Gastroesophageal sphincter (tissue), 4 donors: Measurements from ENCODE around the gene DCTN1. TPM values are rescaled to one million over a fixed set of nuclear protein-coding genes. Genes with fewer than 3 reads are reported as not detected.

Experiments used
- ATAC-seq: fragments of 150-250 bp; one replicate; pipeline ENCODE4 v1.9.1; 2016; ENCODE audit warnings: mild to moderate bottlenecking, moderate library complexity
- H3K27ac ChIP-seq, 4 donors: fragments of 200-600 bp; sonication (generic) in 3 of 4; 1 replicate in 3 of 4; 2 replicates in 1 of 4; pipeline ENCODE4 v1.5.1; 2016 to 2019
- H3K27me3 ChIP-seq: fragments of 200-600 bp; sonication (generic); one replicate; pipeline ENCODE4 v1.5.1; 2019
- H3K36me3 ChIP-seq, 2 donors: fragments of 200-600 bp; sonication (generic); one replicate each; pipeline ENCODE4 v1.5.1; 2019; ENCODE audit warnings: control low read depth in 1 of 2
- H3K4me1 ChIP-seq, 3 donors: fragments of 200-600 bp; sonication (generic); 1 replicate in 2 of 3; 2 replicates in 1 of 3; pipeline ENCODE4 v1.5.1; 2016 to 2019; ENCODE audit warnings: control low read depth in 2 of 3
- H3K4me3 ChIP-seq, 2 donors: fragments of 200-600 bp; sonication (generic); one replicate each; pipeline ENCODE4 v1.5.1; 2019; ENCODE audit warnings: mild to moderate bottlenecking in 1 of 2, moderate library complexity in 1 of 2
- H3K9me3 ChIP-seq, 3 donors: fragments of 200-600 bp; sonication (generic); one replicate each; pipeline ENCODE4 v1.5.1; 2017 to 2019; ENCODE audit warnings: control low read depth in 2 of 3
- EP300 ChIP-seq: sonication (generic); formaldehyde crosslinking; IDR thresholded peaks from one replicate; pipeline ENCODE4 v1.6.1; 2017; ENCODE audit warnings: antibody characterized with exemption, mild to moderate bottlenecking
- POLR2A ChIP-seq, 2 donors: fragments of 450-650 bp; IDR thresholded peaks; one replicate each; pipeline ENCODE4 v1.6.1; 2017; ENCODE audit warnings: antibody characterized with exemption in 2 of 2, mild to moderate bottlenecking in 2 of 2, moderate library complexity in 1 of 2
- POLR2AphosphoS5 ChIP-seq: sonication (generic); formaldehyde crosslinking; IDR thresholded peaks from one replicate; pipeline ENCODE4 v1.6.1; 2017; ENCODE audit warnings: antibody characterized with exemption
- WGBS, 2 donors: methylation state at CpG; one replicate each; pipeline ENCODE4 v1.1.5; 2018; ENCODE audit warnings: low coverage in 1 of 2; 5-methylcytosine and 5-hydroxymethylcytosine counted together
- total RNA-seq, 4 donors: library from RNA; depleted of rRNA; stranded (reverse); fragments of >200 nt; gene quantifications; one replicate each; pipeline ENCODE4 v1.1.0, GENCODE V29; 2016
- TF ChIP-seq, protein P1 (sequence below), 4 experiments: fragments of 200-600 bp in 2 of 4; fragments of 450-650 bp in 2 of 4; sonication (generic) in 1 of 4; IDR thresholded peaks; one replicate each; pipeline ENCODE4 v1.5.1; 2017 to 2019; ENCODE audit warnings: antibody characterized with exemption in 4 of 4, mild to moderate bottlenecking in 2 of 4, moderate library complexity in 2 of 4

The DCTN1 gene
- total RNA-seq, 4 donors from 2014 or later, result 132 to 197 (median 170) TPM

DNA sequence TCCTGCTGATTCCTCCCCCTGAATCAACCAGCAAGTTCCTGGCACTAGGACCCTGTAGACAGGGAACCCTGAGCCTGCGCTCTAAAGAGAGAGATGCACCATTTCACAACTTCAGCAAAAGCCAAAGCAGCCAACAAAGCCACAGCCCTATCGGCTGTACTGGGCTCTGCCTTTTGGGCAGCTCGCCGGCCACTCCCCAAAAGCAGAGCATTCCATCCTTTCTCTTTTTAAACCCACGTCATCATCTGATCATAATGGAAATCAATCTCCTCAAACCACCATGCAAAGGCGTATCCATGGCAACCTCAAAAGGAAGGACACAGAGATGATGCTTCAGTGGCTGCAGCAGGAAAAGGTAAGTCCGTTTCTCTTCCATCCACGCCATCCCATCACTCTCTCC, 5.3 kb upstream of the DCTN1 start:
- H3K4me3 ChIP-seq, result no peak overlapping the region
- ATAC-seq, result peak; percentile 65
- no peaks in the 10 kb centered on the region for H3K27me3 ChIP-seq
- H3K36me3 ChIP-seq, result peaks cover 0 to 9% of the 10 kb centered on the region in 2 donors
- H3K4me1 ChIP-seq, result peaks cover 0 to 99% (median 32%) of the 10 kb centered on the region in 3 donors
- 82% methylated on average over 5 of the region's 8 CpGs; no CpG with 5 or more reads in 1 of the 2 donors for WGBS, 2 donors
- H3K27ac ChIP-seq, result peak overlapping the region in 3 of 4 donors; percentile 5 to 66 (median 11)
- H3K9me3 ChIP-seq, result no peaks in the 10 kb centered on the region
- no peak for TF ChIP-seq POLR2AphosphoS5
- no peak for TF ChIP-seq POLR2A (IDR thresholded peaks at IDR 0.05)

DNA sequence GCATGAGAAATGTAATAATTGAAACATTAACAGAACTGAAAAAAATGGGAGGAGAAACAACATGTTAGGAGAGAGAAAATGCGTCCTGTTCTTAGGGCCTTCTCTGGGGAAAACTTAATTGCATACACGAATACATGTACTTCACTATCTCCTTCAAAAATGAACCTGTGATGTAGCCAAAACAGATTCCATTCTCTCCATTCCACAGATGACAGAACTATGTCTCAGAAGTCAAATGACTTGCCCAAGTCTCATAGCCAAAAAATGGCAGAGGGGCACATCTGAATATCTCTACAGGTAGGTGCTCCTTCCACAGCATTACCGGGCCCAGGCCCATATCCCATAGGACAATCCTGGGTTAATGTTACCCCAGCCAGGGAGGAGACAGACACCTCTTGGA, 3.9 kb upstream of the DCTN1 start:
- H3K4me1 ChIP-seq, result peaks cover 0 to 99% (median 30%) of the 10 kb centered on the region in 3 donors
- 11 to 49% methylated on average over 2 to 3 of the region's 3 CpGs for WGBS, 2 donors
- no peak for ATAC-seq

DNA sequence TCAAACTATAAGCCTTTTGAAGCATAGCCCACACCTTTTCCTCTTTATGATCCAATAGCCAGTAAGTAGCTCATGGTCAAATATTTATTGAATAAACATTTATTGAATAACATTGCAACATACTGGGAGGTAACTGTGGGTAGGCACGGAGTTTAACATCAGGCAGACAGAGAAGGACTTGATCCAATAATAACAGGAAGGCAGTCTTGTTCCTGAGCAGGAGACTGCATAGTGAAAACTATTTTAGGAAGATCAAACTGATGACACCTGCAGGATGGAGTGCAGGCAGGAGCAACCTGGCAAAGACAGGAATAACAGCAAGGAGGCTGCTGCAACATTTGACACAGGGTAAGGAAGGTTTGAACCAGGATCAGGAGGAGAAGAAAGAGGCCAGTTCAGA, 3.1 kb upstream of the DCTN1 start:
- Histone ChIP-seq H3K36me3 (peaks cover 0 to 10% of the 10 kb centered on the region in 2 donors), H3K4me1 (peaks cover 0 to 97% (median 26%) of the 10 kb centered on the region in 3 donors), H3K4me3 (no peak overlapping the region), H3K27ac (peak overlapping the region; percentile 52 to 69 (median 67)), H3K9me3 (no peaks in the 10 kb centered on the region), H3K27me3 (no peaks in the 10 kb centered on the region)
- TF ChIP-seq EP300, result no peak
- TF ChIP-seq POLR2A (IDR thresholded peaks at IDR 0.05), result no peak
- TF ChIP-seq POLR2AphosphoS5, result peak; percentile 65
- WGBS, 2 donors, result 0 to 7% methylated on average over 1 of the region's 1 CpG
- ATAC-seq, result peak; percentile 69

More for the DNA sequence above, 3.9 kb upstream of the DCTN1 start:
- Histone ChIP-seq H3K27me3 (no peaks in the 10 kb centered on the region), H3K36me3 (peaks cover 0 to 9% of the 10 kb centered on the region in 2 donors), H3K27ac (peak overlapping the region in 3 of 4 donors; percentile 66 to 69 (median 68)), H3K4me3 (no peak overlapping the region), H3K9me3 (no peaks in the 10 kb centered on the region)
- no peak for TF ChIP-seq POLR2AphosphoS5
- TF ChIP-seq, protein P1, sequence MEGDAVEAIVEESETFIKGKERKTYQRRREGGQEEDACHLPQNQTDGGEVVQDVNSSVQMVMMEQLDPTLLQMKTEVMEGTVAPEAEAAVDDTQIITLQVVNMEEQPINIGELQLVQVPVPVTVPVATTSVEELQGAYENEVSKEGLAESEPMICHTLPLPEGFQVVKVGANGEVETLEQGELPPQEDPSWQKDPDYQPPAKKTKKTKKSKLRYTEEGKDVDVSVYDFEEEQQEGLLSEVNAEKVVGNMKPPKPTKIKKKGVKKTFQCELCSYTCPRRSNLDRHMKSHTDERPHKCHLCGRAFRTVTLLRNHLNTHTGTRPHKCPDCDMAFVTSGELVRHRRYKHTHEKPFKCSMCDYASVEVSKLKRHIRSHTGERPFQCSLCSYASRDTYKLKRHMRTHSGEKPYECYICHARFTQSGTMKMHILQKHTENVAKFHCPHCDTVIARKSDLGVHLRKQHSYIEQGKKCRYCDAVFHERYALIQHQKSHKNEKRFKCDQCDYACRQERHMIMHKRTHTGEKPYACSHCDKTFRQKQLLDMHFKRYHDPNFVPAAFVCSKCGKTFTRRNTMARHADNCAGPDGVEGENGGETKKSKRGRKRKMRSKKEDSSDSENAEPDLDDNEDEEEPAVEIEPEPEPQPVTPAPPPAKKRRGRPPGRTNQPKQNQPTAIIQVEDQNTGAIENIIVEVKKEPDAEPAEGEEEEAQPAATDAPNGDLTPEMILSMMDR (IDR thresholded peaks at IDR 0.05), result no peak
- no peak for TF ChIP-seq POLR2A (IDR thresholded peaks at IDR 0.05)

DNA sequence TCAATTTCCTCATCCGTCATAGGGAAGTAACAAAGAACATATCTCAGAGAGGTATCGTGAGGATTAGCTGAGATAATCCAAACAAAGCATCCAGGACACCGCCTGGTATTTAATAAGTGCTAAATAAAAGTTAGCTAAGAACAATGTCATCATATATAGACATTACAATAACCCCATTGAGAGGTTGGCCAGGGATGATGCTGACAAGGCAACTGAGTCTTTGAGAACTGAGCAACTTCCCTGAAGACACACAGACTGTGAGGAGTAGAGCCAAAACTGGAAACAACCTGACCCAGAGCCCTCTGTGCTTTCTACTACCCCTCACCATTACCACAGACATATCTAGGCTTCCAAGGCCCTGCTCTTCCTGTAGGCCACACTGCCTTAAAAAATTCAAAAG, 1.6 kb upstream of the DCTN1 start:
- no peaks in the 10 kb centered on the region for H3K9me3 ChIP-seq
- H3K36me3 ChIP-seq, result peaks cover 0 to 25% of the 10 kb centered on the region in 2 donors
- WGBS, 2 donors, result 6 to 86% methylated on average over 2 to 3 of the region's 3 CpGs
- no peaks in the 10 kb centered on the region for H3K27me3 ChIP-seq
- ATAC-seq, result no peak
- no peak overlapping the region for H3K4me3 ChIP-seq
- TF ChIP-seq POLR2A (IDR thresholded peaks at IDR 0.05) (no peak), EP300 (no peak), POLR2AphosphoS5 (no peak)
- TF ChIP-seq, protein P1 (IDR thresholded peaks at IDR 0.05), result no peak
- H3K27ac ChIP-seq, result peak overlapping the region in 1 of 4 donors; percentile 16
- H3K4me1 ChIP-seq, result peaks cover 0 to 84% (median 26%) of the 10 kb centered on the region in 3 donors

DNA sequence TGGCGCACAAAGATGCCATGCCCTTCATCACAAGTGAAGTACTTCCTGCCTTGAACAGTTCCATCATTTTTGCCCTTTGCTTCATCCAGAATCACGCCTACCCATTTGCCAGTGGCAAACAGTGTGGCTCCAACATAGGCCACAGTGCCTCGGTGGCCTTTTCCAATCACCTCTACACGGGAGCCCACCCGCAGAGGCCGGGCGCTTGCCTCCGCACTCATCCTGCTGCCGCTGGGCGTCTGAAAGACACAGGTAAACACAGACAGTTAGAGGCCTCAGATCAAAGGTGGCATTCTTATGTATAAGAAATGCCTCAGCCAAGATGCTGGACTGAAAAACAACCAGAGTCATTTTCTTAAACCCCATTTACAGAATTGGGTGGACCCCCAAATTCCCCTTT, 2.1 kb downstream of the DCTN1 start:
- Histone ChIP-seq H3K27me3 (no peaks in the 10 kb centered on the region), H3K4me1 (peaks cover 0 to 77% (median 29%) of the 10 kb centered on the region in 3 donors), H3K36me3 (peaks cover 0 to 28% of the 10 kb centered on the region in 2 donors), H3K27ac (no peak overlapping the region), H3K9me3 (no peaks in the 10 kb centered on the region), H3K4me3 (no peak overlapping the region)
- ATAC-seq, result no peak
- TF ChIP-seq POLR2AphosphoS5, result no peak
- no peak for TF ChIP-seq EP300
- TF ChIP-seq POLR2A (IDR thresholded peaks at IDR 0.05), result no peak
- TF ChIP-seq, protein P1 (IDR thresholded peaks at IDR 0.05), result no peak
- 94 to 96% methylated on average over 6 to 8 of the region's 10 CpGs for WGBS, 2 donors

DNA sequence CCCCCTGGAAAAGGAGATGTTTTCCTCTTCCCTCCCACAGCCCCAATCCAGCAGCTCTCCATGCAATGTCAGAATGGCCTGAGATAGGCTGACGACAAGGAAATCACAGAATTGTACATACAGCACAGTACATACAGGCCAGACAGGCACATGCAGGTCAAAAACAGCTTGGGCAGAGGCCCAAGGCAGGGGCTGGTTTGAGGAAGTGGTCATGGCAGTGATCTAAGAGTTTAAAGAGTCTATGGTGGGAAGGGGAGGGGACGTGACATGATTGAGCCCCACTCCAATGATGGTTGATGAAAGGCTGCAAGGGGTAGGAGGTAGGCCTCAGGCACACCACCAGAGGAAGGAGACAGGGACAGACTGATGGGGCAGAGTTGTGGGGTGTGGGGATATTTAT, 4.3 kb downstream of the DCTN1 start:
- Histone ChIP-seq H3K9me3 (no peaks in the 10 kb centered on the region), H3K4me1 (peaks cover 0 to 67% (median 29%) of the 10 kb centered on the region in 3 donors), H3K27me3 (no peaks in the 10 kb centered on the region), H3K27ac (no peak overlapping the region), H3K36me3 (peaks cover 0 to 40% of the 10 kb centered on the region in 2 donors), H3K4me3 (no peak overlapping the region)
- TF ChIP-seq EP300 (no peak), POLR2AphosphoS5 (no peak), POLR2A (IDR thresholded peaks at IDR 0.05) (no peak)
- TF ChIP-seq, protein P1 (IDR thresholded peaks at IDR 0.05), result no peak
- WGBS, 2 donors, result 67 to 100% methylated on average over 1 of the region's 2 CpGs
- ATAC-seq, result no peak
